Upper lobe of right lung (tissue), 1 donor: Measurements from ENCODE around the gene RUNX2. TPM values are rescaled to one million over a fixed set of nuclear protein-coding genes. Genes with fewer than 3 reads are reported as not detected.

ENCODE experiments used
- ATAC-seq: fragments of 200-7000 bp; cut with Tn5 transposase; one replicate; pipeline ENCODE4 v1.9.1; 2020; ENCODE audit warnings: mild to moderate bottlenecking, moderate library complexity
- DNase-seq: peaks from one replicate; pipeline ENCODE4 v3.0.0-alpha.2; 2020
- H3K27ac ChIP-seq: fragments of 200-600 bp; one replicate; pipeline ENCODE4 v1.8.0; 2022
- H3K27me3 ChIP-seq: fragments of 200-600 bp; one replicate; pipeline ENCODE4 v1.8.0; 2022; ENCODE audit warnings: mild to moderate bottlenecking
- H3K36me3 ChIP-seq: fragments of 200-600 bp; one replicate; pipeline ENCODE4 v1.8.0; 2022
- H3K4me1 ChIP-seq: fragments of 200-600 bp; one replicate; pipeline ENCODE4 v1.8.0; 2022
- H3K4me3 ChIP-seq: fragments of 200-600 bp; one replicate; pipeline ENCODE4 v1.8.0; 2022; ENCODE audit warnings: mild to moderate bottlenecking
- H3K9me3 ChIP-seq: fragments of 200-600 bp; one replicate; pipeline ENCODE4 v1.8.0; 2022
- CTCF ChIP-seq: fragments of 200-600 bp; IDR thresholded peaks from one replicate; pipeline ENCODE4 v1.8.0; 2022; ENCODE audit warnings: antibody characterized with exemption
- intact Hi-C: fragments of 100-400 bp; cut with DNase I; formaldehyde crosslinking; loops from one replicate; pipeline ENCODE4 v1.11.0; 2022
- total RNA-seq: library from RNA; stranded (reverse); fragmentation: NEBNext Ultra II Directional; extraction: Animal tissue kit (Norgen Biotek cat#: 25700); gene quantifications from one replicate; pipeline ENCODE4 v1.2.1, GENCODE V29; 2021
- donor health status: DM: no; HTN: yes; CAD: no; lungs with severe emphysema.

RUNX2 gene
- total RNA-seq, 1 donor from 2014 or later, result 4.6 TPM

- ATAC-seq (no peak), DNase-seq (no peak)
- no peak overlapping the region for H3K4me3 ChIP-seq
- TF ChIP-seq CTCF, result no peak
- H3K4me1 ChIP-seq, result no peaks in the 10 kb centered on the region
- no peak overlapping the region for H3K27ac ChIP-seq
- no peaks in the 10 kb centered on the region for H3K9me3 ChIP-seq
- H3K27me3 ChIP-seq, result no peaks in the 10 kb centered on the region
- intact Hi-C loops, result no loop called here
- H3K36me3 ChIP-seq, result no peaks in the 10 kb centered on the region
These were observed 146.2 kb downstream of the RUNX2 start for GRCh38 chr6:45474376-45474775.

- no peak for ATAC-seq
- intact Hi-C loops, result no loop called here
- no peaks in the 10 kb centered on the region for H3K36me3 ChIP-seq
- H3K4me3 ChIP-seq, result no peak overlapping the region
- no peak overlapping the region for H3K27ac ChIP-seq
- no peak for TF ChIP-seq CTCF
- DNase-seq, result no peak
- H3K4me1 ChIP-seq, result peaks cover 8% of the 10 kb centered on the region
- no peaks in the 10 kb centered on the region for H3K27me3 ChIP-seq
- no peaks in the 10 kb centered on the region for H3K9me3 ChIP-seq
These were observed 148.2 kb downstream of the RUNX2 start for GRCh38 chr6:45476341-45476740.

- Histone ChIP-seq H3K9me3 (no peaks in the 10 kb centered on the region), H3K27me3 (no peaks in the 10 kb centered on the region), H3K27ac (no peak overlapping the region), H3K4me3 (no peak overlapping the region), H3K36me3 (no peaks in the 10 kb centered on the region), H3K4me1 (peaks cover 8% of the 10 kb centered on the region)
- intact Hi-C loops, result no loop called here
- peak; percentile 12 for ATAC-seq
- TF ChIP-seq CTCF, result no peak
- DNase-seq, result no peak
These were observed 149.1 kb downstream of the RUNX2 start for GRCh38 chr6:45477278-45477677.

GRCh38 chr6:45477790-45478189, 149.7 kb downstream of the RUNX2 start:
- H3K27me3 ChIP-seq, result no peaks in the 10 kb centered on the region
- H3K4me1 ChIP-seq, result peaks cover 8% of the 10 kb centered on the region
- no peaks in the 10 kb centered on the region for H3K9me3 ChIP-seq
- ATAC-seq (no peak), DNase-seq (no peak)
- H3K4me3 ChIP-seq, result no peak overlapping the region
- H3K36me3 ChIP-seq, result no peaks in the 10 kb centered on the region
- H3K27ac ChIP-seq, result no peak overlapping the region
- TF ChIP-seq CTCF, result no peak
- intact Hi-C loops, result no loop called here

- H3K4me3 ChIP-seq, result no peak overlapping the region
- no peak overlapping the region for H3K27ac ChIP-seq
- H3K36me3 ChIP-seq, result no peaks in the 10 kb centered on the region
- ATAC-seq, result peak; percentile 26
- no peaks in the 10 kb centered on the region for H3K27me3 ChIP-seq
- H3K4me1 ChIP-seq, result peaks cover 8% of the 10 kb centered on the region
- intact Hi-C loops, result no loop called here
- H3K9me3 ChIP-seq, result no peaks in the 10 kb centered on the region
- DNase-seq, result no peak
- TF ChIP-seq CTCF, result no peak
These were observed 150.1 kb downstream of the RUNX2 start for GRCh38 chr6:45478240-45478639.
